Measurements from ENCODE around the gene KRTAP9-2. TPM values are rescaled to one million over a fixed set of nuclear protein-coding genes. Genes with fewer than 3 reads are reported as not detected.

The KRTAP9-2 gene
- polyA plus RNA-seq, 1 of the 3 experiments (the other 2 are of a cell fraction), result not detected

GRCh38 chr17:41215681-41216080 lies 10.8 kb upstream of the KRTAP9-2 start:
- no peak overlapping the region for H3K4me2 ChIP-seq
- no peak overlapping the region for H2AFZ ChIP-seq (ENCODE audit: low read depth)
- H3K9ac ChIP-seq, result no peak overlapping the region
- H4K20me1 ChIP-seq (ENCODE audit: insufficient read depth), result no peaks in the 10 kb centered on the region
- H3K9me2 ChIP-seq, result no peaks in the 10 kb centered on the region
- no peaks in the 10 kb centered on the region for H3K36me3 ChIP-seq (replicated peaks in 1 of 2; ENCODE audit: control insufficient read depth in 1 of 2, insufficient read depth in 2 of 2, low read length in 1 of 2)
- H3K27ac ChIP-seq (ENCODE audit: low read depth in 2 of 2, low read length in 1 of 2), result no peak overlapping the region
- H3K27me3 ChIP-seq (ENCODE audit: insufficient read depth), result peaks cover 44% of the 10 kb centered on the region; the same call in 1 of the 2 replicates
- ChIA-PET POLR2A (no interaction called here), CTCF (no interaction called here)
- H3K9me3 ChIP-seq, result no peaks in the 10 kb centered on the region
- TF ChIP-seq JUND (IDR thresholded peaks at IDR 0.05) (no peak), POLR2AphosphoS5 (IDR thresholded peaks at IDR 0.05; ENCODE audit: low read depth, low read length) (no peak), NRF1 (IDR thresholded peaks at IDR 0.05; ENCODE audit: low read depth, low read length) (no peak), SIN3A (IDR thresholded peaks at IDR 0.05; ENCODE audit: borderline replicate concordance, low read depth, low read length) (no peak), GABPA (IDR thresholded peaks at IDR 0.05; ENCODE audit: low read depth) (no peak), MXI1 (IDR thresholded peaks at IDR 0.05; ENCODE audit: low read depth, low read length) (no peak), CHD2 (IDR thresholded peaks at IDR 0.05; ENCODE audit: low read length, partially characterized antibody) (no peak), TAF1 (IDR thresholded peaks at IDR 0.05; ENCODE audit: borderline replicate concordance, low read depth, low read length) (no peak), SMC3 (IDR thresholded peaks at IDR 0.05; ENCODE audit: low read depth, low read length) (no peak), FOSL2 (IDR thresholded peaks at IDR 0.05; ENCODE audit: borderline replicate concordance, low read depth) (no peak), TEAD4 (IDR thresholded peaks at IDR 0.05; ENCODE audit: borderline replicate concordance, insufficient read depth) (no peak), RXRA (IDR thresholded peaks at IDR 0.05; ENCODE audit: borderline replicate concordance, low read depth) (no peak), IRF3 (IDR thresholded peaks at IDR 0.05; ENCODE audit: low read depth, low read length) (no peak)
- DNase-seq, result no peak
- H3K4me3 ChIP-seq (ENCODE audit: low read depth in 2 of 2, low read length in 1 of 2), result no peak overlapping the region
- H3F3A ChIP-seq (replicated peaks; ENCODE audit: insufficient read depth), result no peaks in the 10 kb centered on the region
- no peaks in the 10 kb centered on the region for H3K79me2 ChIP-seq (ENCODE audit: insufficient read depth)
- 18% methylated on average over 1 of the region's 1 CpG for WGBS (ENCODE audit: low lambda C conversion rate)
- H3K4me1 ChIP-seq (ENCODE audit: control insufficient read depth in 1 of 2, insufficient read depth in 2 of 2, low read depth in 1 of 2, low read length in 1 of 2), result no peaks in the 10 kb centered on the region

GRCh38 chr17:41223821-41224220 lies 2.6 kb upstream of the KRTAP9-2 start:
- no peak overlapping the region for H2AFZ ChIP-seq (ENCODE audit: low read depth)
- H3K27me3 ChIP-seq (ENCODE audit: insufficient read depth), result peaks cover under 1% of the 10 kb centered on the region; the same call in 1 of the 2 replicates
- H3K4me3 ChIP-seq (ENCODE audit: low read depth in 2 of 2, low read length in 1 of 2), result no peak overlapping the region
- ChIA-PET CTCF (no interaction called here), POLR2A (no interaction called here)
- WGBS (ENCODE audit: low lambda C conversion rate), result 6% methylated on average over 2 of the region's 2 CpGs
- H3K9me2 ChIP-seq, result no peaks in the 10 kb centered on the region
- no peak for DNase-seq
- no peaks in the 10 kb centered on the region for H3F3A ChIP-seq (replicated peaks; ENCODE audit: insufficient read depth)
- no peak overlapping the region for H3K4me2 ChIP-seq
- H3K4me1 ChIP-seq (ENCODE audit: control insufficient read depth in 1 of 2, insufficient read depth in 2 of 2, low read depth in 1 of 2, low read length in 1 of 2), result no peaks in the 10 kb centered on the region
- H3K79me2 ChIP-seq (ENCODE audit: insufficient read depth), result no peaks in the 10 kb centered on the region
- TF ChIP-seq ELF1 (IDR thresholded peaks at IDR 0.05), result no peak
- no peak for TF ChIP-seq GATA2 (CRISPR knock-in tag; IDR thresholded peaks at IDR 0.05)
- no peak for TF ChIP-seq CHD2 (IDR thresholded peaks at IDR 0.05; ENCODE audit: low read length, partially characterized antibody)
- H3K9ac ChIP-seq, result no peak overlapping the region
- H4K20me1 ChIP-seq (ENCODE audit: insufficient read depth), result no peaks in the 10 kb centered on the region
- H3K27ac ChIP-seq (ENCODE audit: low read depth in 2 of 2, low read length in 1 of 2), result no peak overlapping the region
- no peaks in the 10 kb centered on the region for H3K36me3 ChIP-seq (replicated peaks in 1 of 2; ENCODE audit: control insufficient read depth in 1 of 2, insufficient read depth in 2 of 2, low read length in 1 of 2)
- H3K9me3 ChIP-seq, result no peaks in the 10 kb centered on the region

All from SK-N-SH (cell line).